ENCODE results near the gene PPL. TPM values are rescaled to one million over a fixed set of nuclear protein-coding genes. Genes with fewer than 3 reads are reported as not detected.
"Not testable (repeated sequence)": the region's sequence is repeated elsewhere in the genome, so short reads cannot be mapped to it uniquely, and the experiment has no call there.

PPL gene
- polyA plus RNA-seq (2013, experiment 1 of 2; ENCODE audit: insufficient read length) = 0.55 TPM
- 0.47 TPM for polyA plus RNA-seq (2013, experiment 2 of 2; ENCODE audit: insufficient read length)

- no peak for DNase-seq
Measured at GRCh38 chr16:4936991-4937781, at the start of gene PPL. PPL (minus strand) TSS chr16:4937148; CDS start chr16:4937045, 103 bp downstream.

- DNase-seq = no peak
Measured at GRCh38 chr16:4984174-4984990, 47.4 kb upstream of the PPL start.

GRCh38 chr16:4982056-4982867, 45.3 kb upstream of the PPL start:
- no peak for DNase-seq

GRCh38 chr16:4981473-4981872, 44.5 kb upstream of the PPL start:
- DNase-seq = no peak

GRCh38 chr16:4980691-4981090, 43.7 kb upstream of the PPL start:
- no peak for DNase-seq

- DNase-seq = no peak
Measured at GRCh38 chr16:4979736-4980660, 43.0 kb upstream of the PPL start.

GRCh38 chr16:4979164-4979563, 42.2 kb upstream of the PPL start:
- no peak for DNase-seq

- DNase-seq = no peak
Measured at GRCh38 chr16:4976611-4977145, 39.7 kb upstream of the PPL start.

- DNase-seq = no peak
Measured at GRCh38 chr16:4976079-4976478, 39.1 kb upstream of the PPL start.

- no peak for DNase-seq
Measured at GRCh38 chr16:4972938-4973587, 36.1 kb upstream of the PPL start.

- no peak for DNase-seq
Measured at GRCh38 chr16:4970010-4970409, 33.1 kb upstream of the PPL start.

- DNase-seq = no peak
Measured at GRCh38 chr16:4968879-4969483, 32.0 kb upstream of the PPL start.

- not testable (repeated sequence) for DNase-seq
Measured at GRCh38 chr16:4968278-4968677, 31.3 kb upstream of the PPL start.

GRCh38 chr16:4966736-4967453, 29.9 kb upstream of the PPL start:
- DNase-seq = no peak

- DNase-seq = not testable (repeated sequence)
Measured at GRCh38 chr16:4963527-4963926, 26.6 kb upstream of the PPL start.

GRCh38 chr16:4962716-4963115, 25.8 kb upstream of the PPL start:
- DNase-seq = no peak

GRCh38 chr16:4960579-4960978, 23.6 kb upstream of the PPL start:
- no peak for DNase-seq

- no peak for DNase-seq
Measured at GRCh38 chr16:4958510-4959438, 21.8 kb upstream of the PPL start.
